ENCODE measurements around the gene ST8SIA1.

DNA sequence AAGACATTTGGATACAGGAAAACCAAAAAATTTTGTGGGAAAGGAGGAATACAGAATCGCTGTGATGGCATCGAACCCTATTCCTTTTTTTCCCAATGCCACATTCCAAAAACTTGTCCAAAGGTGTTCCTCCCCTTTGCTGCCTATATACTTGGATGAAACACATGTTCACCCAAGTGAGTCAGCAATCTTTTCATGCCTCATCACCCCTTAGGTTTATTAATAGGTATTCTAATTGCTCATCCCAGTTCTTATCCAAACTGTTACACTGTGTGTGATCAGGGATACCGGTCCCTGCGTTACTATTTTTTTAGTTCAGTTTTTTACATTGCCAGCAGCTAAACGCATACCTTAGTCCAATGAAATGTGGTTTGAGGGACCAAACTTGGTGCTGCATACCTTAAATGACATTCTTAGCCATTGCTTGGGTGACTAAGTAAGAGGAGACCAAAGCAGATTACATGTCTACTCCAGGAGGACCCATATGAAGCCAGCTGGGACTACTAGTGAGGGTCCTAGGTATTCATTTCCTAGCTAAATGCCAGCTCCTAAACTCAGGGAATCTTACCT lies 20.6 kb upstream of the ST8SIA1 start:
- TF ChIP-seq, protein P1, sequence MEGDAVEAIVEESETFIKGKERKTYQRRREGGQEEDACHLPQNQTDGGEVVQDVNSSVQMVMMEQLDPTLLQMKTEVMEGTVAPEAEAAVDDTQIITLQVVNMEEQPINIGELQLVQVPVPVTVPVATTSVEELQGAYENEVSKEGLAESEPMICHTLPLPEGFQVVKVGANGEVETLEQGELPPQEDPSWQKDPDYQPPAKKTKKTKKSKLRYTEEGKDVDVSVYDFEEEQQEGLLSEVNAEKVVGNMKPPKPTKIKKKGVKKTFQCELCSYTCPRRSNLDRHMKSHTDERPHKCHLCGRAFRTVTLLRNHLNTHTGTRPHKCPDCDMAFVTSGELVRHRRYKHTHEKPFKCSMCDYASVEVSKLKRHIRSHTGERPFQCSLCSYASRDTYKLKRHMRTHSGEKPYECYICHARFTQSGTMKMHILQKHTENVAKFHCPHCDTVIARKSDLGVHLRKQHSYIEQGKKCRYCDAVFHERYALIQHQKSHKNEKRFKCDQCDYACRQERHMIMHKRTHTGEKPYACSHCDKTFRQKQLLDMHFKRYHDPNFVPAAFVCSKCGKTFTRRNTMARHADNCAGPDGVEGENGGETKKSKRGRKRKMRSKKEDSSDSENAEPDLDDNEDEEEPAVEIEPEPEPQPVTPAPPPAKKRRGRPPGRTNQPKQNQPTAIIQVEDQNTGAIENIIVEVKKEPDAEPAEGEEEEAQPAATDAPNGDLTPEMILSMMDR (IDR thresholded peaks at IDR 0.05), result no peak
- no peak for TF ChIP-seq POLR2A (IDR thresholded peaks at IDR 0.05)

All from suprapubic skin (tissue), 3 donors.